SK-N-SH treated with all-trans-retinoic acid at 6 μM for 48 hours (cell line): ENCODE data around the gene BCR.

Experiments used
- ZC3H10 ChIP-seq: fragments of 250-450 bp; sonication (Bioruptor Pico); IDR thresholded peaks from 2 replicates; pipeline ENCODE4 v1.5.1; 2021; ENCODE audit warnings: mild to moderate bottlenecking, moderate library complexity
- ZFP3 ChIP-seq: fragments of 250-450 bp; sonication (Bioruptor Pico); IDR thresholded peaks from 2 replicates; pipeline ENCODE4 v1.5.0; 2020; ENCODE audit warnings: mild to moderate bottlenecking, moderate library complexity
- TF ChIP-seq, protein P1 (sequence below): fragments of 250-450 bp; sonication (Bioruptor Pico); IDR thresholded peaks from 2 replicates; pipeline ENCODE4 v1.5.1; 2020; ENCODE audit warnings: low read depth, mild to moderate bottlenecking, moderate library complexity

DNA sequence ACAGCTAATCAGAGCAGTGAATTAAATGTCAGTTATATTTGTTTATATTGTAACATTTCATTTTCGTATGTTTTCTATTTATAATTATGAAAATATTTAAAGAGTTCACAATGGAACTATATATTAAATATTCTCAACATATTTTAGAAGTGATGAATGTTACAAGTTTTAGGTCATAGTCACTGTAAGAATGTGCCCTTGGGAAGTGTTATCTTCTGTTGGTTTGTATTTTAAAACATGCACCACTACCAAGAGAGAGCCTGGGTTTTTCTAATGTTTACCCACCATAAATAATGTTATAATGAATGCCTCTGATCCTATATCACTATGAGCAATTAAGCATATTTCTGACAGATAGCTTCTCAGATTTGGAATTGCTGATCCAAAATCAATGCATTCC, 171.0 kb downstream of the BCR start:
- TF ChIP-seq ZC3H10 = no peak
- TF ChIP-seq, protein P1, sequence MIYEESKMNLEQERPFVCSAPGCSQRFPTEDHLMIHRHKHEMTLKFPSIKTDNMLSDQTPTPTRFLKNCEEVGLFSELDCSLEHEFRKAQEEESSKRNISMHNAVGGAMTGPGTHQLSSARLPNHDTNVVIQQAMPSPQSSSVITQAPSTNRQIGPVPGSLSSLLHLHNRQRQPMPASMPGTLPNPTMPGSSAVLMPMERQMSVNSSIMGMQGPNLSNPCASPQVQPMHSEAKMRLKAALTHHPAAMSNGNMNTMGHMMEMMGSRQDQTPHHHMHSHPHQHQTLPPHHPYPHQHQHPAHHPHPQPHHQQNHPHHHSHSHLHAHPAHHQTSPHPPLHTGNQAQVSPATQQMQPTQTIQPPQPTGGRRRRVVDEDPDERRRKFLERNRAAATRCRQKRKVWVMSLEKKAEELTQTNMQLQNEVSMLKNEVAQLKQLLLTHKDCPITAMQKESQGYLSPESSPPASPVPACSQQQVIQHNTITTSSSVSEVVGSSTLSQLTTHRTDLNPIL (CRISPR knock-in tag) = no peak
- no peak for TF ChIP-seq ZFP3 (CRISPR knock-in tag)
